K562 (cell line): ENCODE results near the gene FMN1. TPM values are rescaled to one million over a fixed set of nuclear protein-coding genes. Genes with fewer than 3 reads are reported as not detected.

Experiments used
- ATAC-seq: fragments of 200-7000 bp; cut with Tn5 transposase; 3 replicates; pipeline ENCODE4 v1.9.1; 2020; ENCODE audit warnings: moderate library complexity
- BruUV-seq: library from RNA; stranded (reverse); fragments of 400-500 nt; replicated peaks from 2 replicates; lab custom pipeline; 2021; lab: Mats Ljungman, UMichigan
- CTCF ChIA-PET: fragments of 300-600 bp; formaldehyde crosslinking; extraction: SDS; loops from one replicate; lab custom pipeline; 2021; ENCODE audit warnings: low intra/inter-chr PET ratio; lab: Yijun Ruan, JAX
- POLR2A ChIA-PET: fragments of 300-600, 350-650 bp; sonication (Branson Sonifier 250); formaldehyde crosslinking; extraction: SDS; loops from one replicate; lab custom pipeline; 2021; ENCODE audit warnings: antibody characterized with exemption, inconsistent platforms; lab: Yijun Ruan, JAX
- DNase-seq, 4 experiments: peaks; one replicate each; pipeline versions ENCODE4 v3.0.0 to v3.0.0-alpha.2; 2011 to 2018; ENCODE audit warnings: low spot score in 3 of 4, mixed read lengths in 3 of 4; ENCODE audit errors: extremely low read depth in 1 of 4
- FAIRE-seq: peaks from 2 replicates; lab custom pipeline; 2011; peaks lifted over from hg19 to GRCh38; lab: Jason Lieb, UNC
- H2AFZ ChIP-seq: 2 replicates; pipeline ENCODE4 v1.6.0; 2011; ENCODE audit warnings: low read depth, low read length, control low read depth, inconsistent platforms
- H3K27ac ChIP-seq: fragments of 200-600 bp; 3 replicates; pipeline ENCODE4 v1.8.0; 2011; ENCODE audit warnings: low read depth, mild to moderate bottlenecking, control low read depth, inconsistent platforms, low read length, moderate library complexity, mixed read lengths; ENCODE audit errors: extremely low read depth
- H3K27me3 ChIP-seq, 2 experiments: fragments of 300-600 bp in 1 of 2; 2 replicates in 1 of 2; 3 replicates in 1 of 2; pipeline versions ENCODE4 v1.6.0 to v1.8.0; 2011; ENCODE audit warnings: inconsistent platforms in 2 of 2, low read length in 2 of 2, mild to moderate bottlenecking in 1 of 2, mixed read lengths in 1 of 2, moderate library complexity in 1 of 2; ENCODE audit not compliant: control insufficient read depth in 2 of 2, insufficient read depth in 2 of 2
- H3K36me3 ChIP-seq: fragments of 300-600 bp; 3 replicates; pipeline ENCODE4 v1.8.0; 2011; ENCODE audit warnings: mild to moderate bottlenecking, low read length, inconsistent platforms; ENCODE audit not compliant: control insufficient read depth, insufficient read depth
- H3K4me1 ChIP-seq, 2 experiments: fragments of 200-600 bp in 1 of 2; replicated peaks in 1 of 2; 2 replicates in 1 of 2; 3 replicates in 1 of 2; pipeline versions ENCODE4 v1.5.1 to v1.8.0; 2011; ENCODE audit warnings: inconsistent platforms in 2 of 2, low read length in 2 of 2, mild to moderate bottlenecking in 1 of 2, mixed read lengths in 1 of 2, moderate library complexity in 1 of 2; ENCODE audit not compliant: control insufficient read depth in 2 of 2, insufficient read depth in 2 of 2
- H3K4me2 ChIP-seq: 2 replicates; pipeline ENCODE4 v1.6.1; 2011; ENCODE audit warnings: low read length, control low read depth, inconsistent platforms, mixed read lengths; ENCODE audit not compliant: insufficient read depth
- H3K4me3 ChIP-seq: fragments of 200-600 bp; sonication (generic), shearing (Covaris generic); 2 replicates; pipeline ENCODE4 v1.5.1; 2016; ENCODE audit warnings: control low read depth, inconsistent platforms
- H3K79me2 ChIP-seq: fragments of 200-600 bp; 3 replicates; pipeline ENCODE4 v1.8.0; 2011; ENCODE audit warnings: low read length, inconsistent platforms; ENCODE audit not compliant: control insufficient read depth, insufficient read depth
- H3K9ac ChIP-seq, 2 experiments: 2 replicates each; pipeline versions ENCODE4 v1.6.0 to v1.6.1; 2011; ENCODE audit warnings: low read depth in 2 of 2, low read length in 2 of 2, control low read depth in 1 of 2, inconsistent platforms in 1 of 2, mild to moderate bottlenecking in 1 of 2, mixed read lengths in 1 of 2; ENCODE audit not compliant: insufficient read depth in 1 of 2
- H3K9me1 ChIP-seq: one replicate; pipeline ENCODE4 v1.6.0; 2011; ENCODE audit warnings: inconsistent platforms, mild to moderate bottlenecking, low read length, moderate library complexity; ENCODE audit not compliant: control insufficient read depth, insufficient read depth
- H3K9me3 ChIP-seq: replicated peaks from 2 replicates; pipeline ENCODE4 v1.5.1; 2011; ENCODE audit warnings: low read depth, low read length, inconsistent platforms; ENCODE audit not compliant: control insufficient read depth, insufficient read depth
- H4K20me1 ChIP-seq: replicated peaks from 2 replicates; pipeline ENCODE4 v1.6.1; 2011; ENCODE audit warnings: low read length, inconsistent platforms, mixed read lengths; ENCODE audit not compliant: control insufficient read depth, insufficient read depth
- CXXC5 ChIP-seq: fragments of 250-450 bp; sonication (Bioruptor Pico); IDR thresholded peaks from 2 replicates; pipeline ENCODE4 v1.8.0; 2022; ENCODE audit warnings: inconsistent platforms, mild to moderate bottlenecking, moderate library complexity
- FOSL1 ChIP-seq: fragments of 200-800 bp; sonication (Bioruptor generic); conservative IDR thresholded peaks from 2 replicates; pipeline ENCODE4 v1.6.1; 2016; ENCODE audit warnings: missing genetic modification characterization, missing compliant biosample characterization
- FOXP1 ChIP-seq: sonication (generic); formaldehyde crosslinking; IDR thresholded peaks from 2 replicates; pipeline ENCODE4 v1.8.0; 2022; ENCODE audit warnings: mild to moderate bottlenecking, missing genetic modification reagents
- LEF1 ChIP-seq: fragments of 450-650 bp; IDR thresholded peaks from 2 replicates; pipeline ENCODE4 v1.6.1; 2016; ENCODE audit warnings: mild to moderate bottlenecking
- MITF ChIP-seq: IDR thresholded peaks from 2 replicates; pipeline ENCODE4 v1.6.1; 2014; ENCODE audit warnings: antibody characterized with exemption
- MYBL2 ChIP-seq, 2 experiments: fragments of 450-650 bp in 1 of 2; sonication (generic) in 1 of 2; formaldehyde crosslinking in 1 of 2; IDR thresholded peaks; 2 replicates each; pipeline versions ENCODE4 v1.6.1 to v1.8.1; 2017 to 2022; ENCODE audit warnings: borderline replicate concordance in 1 of 2, inconsistent platforms in 1 of 2, low read depth in 1 of 2, mild to moderate bottlenecking in 1 of 2, missing genetic modification reagents in 1 of 2, moderate library complexity in 1 of 2
- NCOA1 ChIP-seq: fragments of 450-650 bp; IDR thresholded peaks from 2 replicates; pipeline ENCODE4 v1.6.1; 2016; ENCODE audit warnings: low read depth
- PHF8 ChIP-seq: fragments of 200-600 bp; sonication (generic); IDR thresholded peaks from 2 replicates; pipeline ENCODE4 v1.6.1; 2012; ENCODE audit warnings: mixed run types, mild to moderate bottlenecking, inconsistent platforms, low read length, moderate library complexity, borderline replicate concordance
- TCFL5 ChIP-seq: fragments of 250-450 bp; sonication (Bioruptor Pico); conservative IDR thresholded peaks from 2 replicates; pipeline ENCODE4 v1.6.1; 2021; ENCODE audit warnings: mild to moderate bottlenecking, moderate library complexity, matching md5 sums
- U2AF1 ChIP-seq: fragments of 200-400 bp; formaldehyde crosslinking; optimal IDR thresholded peaks from 2 replicates; pipeline ENCODE3; 2017; ENCODE audit warnings: mild to moderate bottlenecking, low read depth, low read length, moderate library complexity
- ZBTB12 ChIP-seq: fragments of 250-450 bp; sonication (Bioruptor Pico); IDR thresholded peaks from 2 replicates; pipeline ENCODE4 v1.4.0; 2020
- ZFX ChIP-seq: sonication (generic); formaldehyde crosslinking; IDR thresholded peaks from 2 replicates; pipeline ENCODE4 v1.8.0; 2022; ENCODE audit warnings: mild to moderate bottlenecking, missing genetic modification reagents, moderate library complexity
- WGBS: fragments of 100-300 bp; shearing (Covaris generic); methylation state at CpG from one replicate; pipeline ENCODE4 v1.1.6; 2016; ENCODE audit warnings: low coverage, mixed read lengths; ENCODE audit not compliant: insufficient coverage; ENCODE audit errors: missing lambda C conversion rate; 5-methylcytosine and 5-hydroxymethylcytosine counted together
- in situ Hi-C: fragments of 300-500 bp; cut with MboI; formaldehyde crosslinking; loops from 4 replicates; pipeline ENCODE4 v1.15.0; 2018; ENCODE audit warnings: inconsistent platforms, mixed read lengths
- intact Hi-C: fragments of 100-400 bp; cut with micrococcal nuclease; formaldehyde crosslinking; loops from 2 replicates; pipeline ENCODE4 v1.14.2; 2022
- polyA plus RNA-seq, 8 experiments: library from polyadenylated mRNA; depleted of rRNA in 4 of 8; stranded (reverse) in 5 of 8; unstranded in 3 of 8; fragments of >200 nt; fragmentation: Nextera tagmentation in 2 of 8; fragmentation: Illumina TruSeq in 1 of 8; extraction: Ambion mirVana in 2 of 8; extraction: Trizol in 1 of 8; gene quantifications; 2 replicates each; pipeline versions ENCODE4 v1.2.1 to v1.2.3, GENCODE V29; 2011 to 2014; ENCODE audit warnings: inconsistent platforms in 1 of 8, missing spikeins in 1 of 8
- total RNA-seq, 7 experiments: library from RNA; depleted of rRNA in 6 of 7; stranded (reverse); fragments of >200 nt in 6 of 7; fragmentation: Illumina TruSeq in 2 of 7; extraction: Trizol in 2 of 7; gene quantifications; 2 replicates each; pipeline versions ENCODE4 v1.2.1 to v1.2.3, GENCODE V29; 2011 to 2021; ENCODE audit warnings: low replicate concordance in 1 of 7

Gene FMN1
- total and polyA plus RNA-seq, 9 of the 15 experiments (the other 6 are each of a cell fraction or from before 2014, with no cell fraction given) = 0.03 to 0.07 (median 0.04) TPM; not detected in 6

- 0% methylated on average over 4 of the region's 4 CpGs for WGBS
- no TSS peak for BruUV-seq
- no peaks in the 10 kb centered on the region for H3K36me3 ChIP-seq
- H4K20me1 ChIP-seq = no peaks in the 10 kb centered on the region
- FAIRE-seq (no peak), ATAC-seq (no peak), DNase-seq (no peak)
- H3K9me3 ChIP-seq = no peaks in the 10 kb centered on the region
- H3K27me3 ChIP-seq = peaks cover 0 to 2% of the 10 kb centered on the region in 2 experiments; a peak in 2 of 5 replicates
- CTCF ChIA-PET = no interaction called here
- TF ChIP-seq CXXC5 (CRISPR knock-in tag) (no peak), U2AF1 (no peak), ZFX (CRISPR knock-in tag) (no peak), PHF8 (no peak), LEF1 (no peak), TCFL5 (no peak), FOXP1 (CRISPR knock-in tag) (no peak), MITF (no peak), FOSL1 (tag) (no peak), ZBTB12 (CRISPR knock-in tag) (no peak), MYBL2 (IDR thresholded peaks at IDR 0.05; ENCODE audit: low read depth) (no peak), MYBL2 (CRISPR knock-in tag; IDR thresholded peaks at IDR 0.05; ENCODE audit: borderline replicate concordance) (no peak), NCOA1 (no peak)
- no peak overlapping the region for H3K9ac ChIP-seq
- no peaks in the 10 kb centered on the region for H3K9me1 ChIP-seq
- H3K4me1 ChIP-seq = no peaks in the 10 kb centered on the region
- in situ Hi-C loops = no loop called here
- no peak overlapping the region for H3K4me3 ChIP-seq
- intact Hi-C loops = no loop called here
- no peak overlapping the region for H3K27ac ChIP-seq
- no peak overlapping the region for H3K4me2 ChIP-seq
- POLR2A ChIA-PET = no interaction called here
- no peaks in the 10 kb centered on the region for H3K79me2 ChIP-seq
- no peak overlapping the region for H2AFZ ChIP-seq
Measured at GRCh38 chr15:33032053-33032452, 162.5 kb downstream of the FMN1 start.
